PC-9 (cell line): Measurements from ENCODE around the gene LACRT.

Experiments used
- EZH2 ChIP-seq: fragments of 200-600 bp; sonication (generic); IDR thresholded peaks from 2 replicates; pipeline ENCODE4 v1.8.0; 2017; ENCODE audit warnings: antibody characterized with exemption, low read depth
- TF ChIP-seq, protein P1 (sequence below): fragments of 200-600 bp; sonication (generic); conservative IDR thresholded peaks from 2 replicates; pipeline ENCODE4 v1.6.1; 2017; ENCODE audit warnings: mixed run types, antibody characterized with exemption, mild to moderate bottlenecking, moderate library complexity

DNA sequence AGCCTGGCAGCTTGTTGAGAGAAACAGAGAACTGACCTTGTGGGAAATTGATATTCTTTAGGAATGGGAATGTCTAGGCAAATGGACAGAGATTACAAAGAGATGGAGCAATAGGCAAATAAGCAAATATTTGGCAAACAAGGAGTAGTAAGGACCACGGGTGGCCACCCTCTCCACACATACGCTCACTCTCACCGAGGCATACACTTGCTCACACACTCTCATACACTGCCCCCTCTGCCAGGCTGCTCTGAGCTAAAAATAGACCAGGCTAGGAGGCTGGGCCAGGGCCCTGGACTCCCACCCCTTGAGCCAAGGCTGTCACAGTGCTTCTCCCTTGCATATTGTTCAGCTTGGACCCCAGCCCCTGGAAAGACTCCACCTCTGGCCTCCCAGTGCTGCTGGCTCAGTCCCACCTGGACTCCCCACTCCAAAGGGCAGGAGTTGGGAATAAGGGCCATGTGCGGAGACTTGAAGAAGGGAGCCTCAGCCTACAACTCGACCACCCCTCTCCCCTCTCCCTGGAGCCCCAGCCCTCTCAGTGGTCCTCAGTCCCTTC lies 47.3 kb downstream of the LACRT start:
- TF ChIP-seq, protein P1, sequence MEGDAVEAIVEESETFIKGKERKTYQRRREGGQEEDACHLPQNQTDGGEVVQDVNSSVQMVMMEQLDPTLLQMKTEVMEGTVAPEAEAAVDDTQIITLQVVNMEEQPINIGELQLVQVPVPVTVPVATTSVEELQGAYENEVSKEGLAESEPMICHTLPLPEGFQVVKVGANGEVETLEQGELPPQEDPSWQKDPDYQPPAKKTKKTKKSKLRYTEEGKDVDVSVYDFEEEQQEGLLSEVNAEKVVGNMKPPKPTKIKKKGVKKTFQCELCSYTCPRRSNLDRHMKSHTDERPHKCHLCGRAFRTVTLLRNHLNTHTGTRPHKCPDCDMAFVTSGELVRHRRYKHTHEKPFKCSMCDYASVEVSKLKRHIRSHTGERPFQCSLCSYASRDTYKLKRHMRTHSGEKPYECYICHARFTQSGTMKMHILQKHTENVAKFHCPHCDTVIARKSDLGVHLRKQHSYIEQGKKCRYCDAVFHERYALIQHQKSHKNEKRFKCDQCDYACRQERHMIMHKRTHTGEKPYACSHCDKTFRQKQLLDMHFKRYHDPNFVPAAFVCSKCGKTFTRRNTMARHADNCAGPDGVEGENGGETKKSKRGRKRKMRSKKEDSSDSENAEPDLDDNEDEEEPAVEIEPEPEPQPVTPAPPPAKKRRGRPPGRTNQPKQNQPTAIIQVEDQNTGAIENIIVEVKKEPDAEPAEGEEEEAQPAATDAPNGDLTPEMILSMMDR: no peak
- TF ChIP-seq EZH2: no peak
